Endothelial cell (in vitro differentiated cells): ENCODE results near the gene KDM4B. TPM values are rescaled to one million over a fixed set of nuclear protein-coding genes. Genes with fewer than 3 reads are reported as not detected.

Experiments
- DNase-seq: peaks from one replicate; pipeline ENCODE4 v3.0.0; 2021; ENCODE audit warnings: low spot score
- H3K27ac Mint-ChIP-seq: one replicate; pipeline ENCODE4 v1.8.0; 2021; ENCODE audit warnings: mixed read lengths, inconsistent platforms; ENCODE audit not compliant: unreplicated experiment
- H3K27me3 Mint-ChIP-seq: one replicate; pipeline ENCODE4 v1.8.0; 2021; ENCODE audit warnings: mild to moderate bottlenecking, moderate library complexity, mixed read lengths, inconsistent platforms; ENCODE audit not compliant: unreplicated experiment
- H3K36me3 Mint-ChIP-seq: one replicate; pipeline ENCODE4 v1.8.0; 2021; ENCODE audit warnings: mild to moderate bottlenecking, low read depth, mixed read lengths, inconsistent platforms; ENCODE audit not compliant: unreplicated experiment
- H3K4me1 Mint-ChIP-seq: one replicate; pipeline ENCODE4 v1.8.0; 2021; ENCODE audit warnings: mild to moderate bottlenecking, mixed read lengths, inconsistent platforms; ENCODE audit not compliant: unreplicated experiment
- H3K4me3 Mint-ChIP-seq: one replicate; pipeline ENCODE4 v1.8.0; 2021; ENCODE audit warnings: mild to moderate bottlenecking, mixed read lengths, inconsistent platforms; ENCODE audit not compliant: unreplicated experiment
- H3K9me3 Mint-ChIP-seq: one replicate; pipeline ENCODE4 v1.8.0; 2021; ENCODE audit warnings: mixed read lengths, inconsistent platforms; ENCODE audit not compliant: unreplicated experiment
- CTCF ChIP-seq: fragments of 200-600 bp; sonication (generic); IDR thresholded peaks from one replicate; pipeline ENCODE4 v1.5.0; 2021; ENCODE audit warnings: antibody characterized with exemption; ENCODE audit not compliant: unreplicated experiment
- total RNA-seq: library from RNA; stranded (reverse); fragmentation: NEBNext Ultra II Directional; extraction: Animal tissue kit (Norgen Biotek cat#: 25700); gene quantifications from one replicate; pipeline ENCODE4 v1.2.1, GENCODE V29; 2021; ENCODE audit not compliant: unreplicated experiment

Gene KDM4B
- total RNA-seq, 1 donor from 2014 or later, result 42.4 TPM

GRCh38 chr19:4996701-4997100, 27.8 kb downstream of the KDM4B start:
- H3K9me3 Mint-ChIP-seq, result no peaks in the 10 kb centered on the region
- no peaks in the 10 kb centered on the region for H3K4me1 Mint-ChIP-seq
- peaks cover 7% of the 10 kb centered on the region for H3K36me3 Mint-ChIP-seq
- no peak overlapping the region for H3K4me3 Mint-ChIP-seq
- no peak for TF ChIP-seq CTCF
- no peak overlapping the region for H3K27ac Mint-ChIP-seq
- DNase-seq, result no peak
- H3K27me3 Mint-ChIP-seq, result no peaks in the 10 kb centered on the region

- no peak overlapping the region for H3K4me3 Mint-ChIP-seq
- TF ChIP-seq CTCF, result no peak
- H3K27me3 Mint-ChIP-seq, result no peaks in the 10 kb centered on the region
- H3K27ac Mint-ChIP-seq, result no peak overlapping the region
- H3K36me3 Mint-ChIP-seq, result peaks cover 7% of the 10 kb centered on the region
- no peak for DNase-seq
- H3K9me3 Mint-ChIP-seq, result no peaks in the 10 kb centered on the region
- H3K4me1 Mint-ChIP-seq, result no peaks in the 10 kb centered on the region
Measured at GRCh38 chr19:4997297-4997696, 28.4 kb downstream of the KDM4B start.

GRCh38 chr19:5000120-5000611, 31.3 kb downstream of the KDM4B start:
- no peak for DNase-seq
- H3K4me1 Mint-ChIP-seq, result no peaks in the 10 kb centered on the region
- no peak for TF ChIP-seq CTCF
- H3K4me3 Mint-ChIP-seq, result peak overlapping the region; percentile 17
- no peaks in the 10 kb centered on the region for H3K9me3 Mint-ChIP-seq
- H3K27ac Mint-ChIP-seq, result no peak overlapping the region
- H3K36me3 Mint-ChIP-seq, result peaks cover 4% of the 10 kb centered on the region
- H3K27me3 Mint-ChIP-seq, result peaks cover 2% of the 10 kb centered on the region

- no peak overlapping the region for H3K27ac Mint-ChIP-seq
- H3K4me3 Mint-ChIP-seq, result no peak overlapping the region
- H3K9me3 Mint-ChIP-seq, result no peaks in the 10 kb centered on the region
- TF ChIP-seq CTCF, result peak; percentile 66
- no peaks in the 10 kb centered on the region for H3K4me1 Mint-ChIP-seq
- peaks cover 7% of the 10 kb centered on the region for H3K36me3 Mint-ChIP-seq
- H3K27me3 Mint-ChIP-seq, result peaks cover 4% of the 10 kb centered on the region
- peak; percentile 65 for DNase-seq
Measured at GRCh38 chr19:5001615-5002014, 32.7 kb downstream of the KDM4B start.

GRCh38 chr19:5002143-5002542, 33.2 kb downstream of the KDM4B start:
- H3K36me3 Mint-ChIP-seq, result peaks cover 5% of the 10 kb centered on the region
- peaks cover under 1% of the 10 kb centered on the region for H3K4me1 Mint-ChIP-seq
- peaks cover 5% of the 10 kb centered on the region for H3K27me3 Mint-ChIP-seq
- TF ChIP-seq CTCF, result no peak
- H3K27ac Mint-ChIP-seq, result no peak overlapping the region
- no peaks in the 10 kb centered on the region for H3K9me3 Mint-ChIP-seq
- no peak overlapping the region for H3K4me3 Mint-ChIP-seq
- DNase-seq, result no peak
